COLO668 (cell line): ENCODE results near the gene FATE1.
A peak's percentile ranks its signal among the peaks of the same experiment; 100 is the strongest.

Experiments
- DNase-seq: peaks from one replicate; lab custom pipeline; 2025; ENCODE audit not compliant: unreplicated experiment; lab: John Stamatoyannopoulos, UW

The FATE1 gene

DNA sequence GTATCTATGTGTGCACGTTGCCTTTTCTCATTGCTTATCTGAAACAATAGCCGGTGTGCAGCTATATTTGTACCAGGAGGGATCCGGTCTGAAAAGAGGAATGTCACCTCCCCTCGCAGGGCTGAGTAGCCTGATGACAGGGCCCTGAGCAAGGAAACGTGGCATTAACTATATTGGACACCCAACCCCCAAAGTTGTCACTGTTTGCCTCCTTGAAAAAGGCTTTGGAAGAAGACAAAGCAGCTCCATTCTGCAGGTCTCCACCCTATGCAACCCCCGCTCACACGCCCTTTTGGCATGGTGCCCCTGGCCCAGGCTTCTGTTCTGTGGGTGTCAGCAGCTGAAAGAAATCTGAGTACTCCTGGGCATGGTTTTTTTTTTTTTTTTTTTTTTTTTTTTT is 12.3 kb upstream of the FATE1 start:
- DNase-seq = no peak

DNA sequence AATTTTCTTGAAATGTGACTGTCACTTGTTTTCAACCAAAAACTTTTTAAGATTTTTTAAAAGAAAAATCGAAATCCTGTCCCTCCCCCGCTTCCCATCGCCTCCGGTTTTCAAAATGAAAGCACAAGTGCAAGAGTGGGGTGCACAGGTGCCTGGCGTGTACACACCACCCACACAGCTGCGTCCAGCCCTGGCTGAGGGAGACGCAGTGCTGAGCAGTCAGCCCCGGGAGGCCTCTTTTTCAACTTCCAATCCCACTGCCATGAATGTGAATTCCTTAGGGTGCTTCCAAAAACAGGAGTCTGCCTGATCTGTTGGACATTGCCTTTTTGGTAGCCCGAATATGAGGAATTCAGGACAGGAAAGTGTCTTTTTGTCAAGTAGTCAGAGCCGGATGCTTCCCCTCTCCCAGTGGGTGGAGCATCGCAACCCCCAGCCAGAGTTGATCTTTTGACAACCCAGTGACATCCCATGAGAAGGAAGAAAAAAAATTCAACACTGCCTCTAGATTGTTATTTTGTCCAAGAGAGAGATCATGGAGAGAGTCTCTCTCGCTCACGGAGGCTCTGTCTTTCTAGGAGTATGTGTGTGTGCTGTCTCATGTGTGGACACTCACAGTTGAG is 11.7 kb upstream of the FATE1 start:
- no peak for DNase-seq

DNA sequence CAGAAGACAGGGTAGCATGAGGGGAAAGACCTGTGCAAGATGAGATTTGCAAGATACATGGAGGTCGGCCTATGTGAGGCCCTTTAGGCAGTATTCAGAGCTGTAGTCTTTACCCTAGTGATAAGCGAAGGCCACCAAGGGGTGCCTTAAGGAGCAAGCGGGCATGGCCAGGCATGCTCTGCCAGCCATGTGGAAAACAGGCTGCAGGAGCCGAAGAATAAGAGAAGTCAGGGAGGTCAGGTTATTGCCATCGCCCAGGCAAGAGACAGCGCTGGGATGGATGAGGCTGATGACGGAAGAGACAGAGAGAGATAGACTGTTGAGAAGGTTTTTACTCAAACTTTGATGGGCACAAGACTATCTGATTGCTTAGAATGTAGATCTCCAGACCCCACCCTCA is 7.0 kb upstream of the FATE1 start:
- DNase-seq = no peak

DNA sequence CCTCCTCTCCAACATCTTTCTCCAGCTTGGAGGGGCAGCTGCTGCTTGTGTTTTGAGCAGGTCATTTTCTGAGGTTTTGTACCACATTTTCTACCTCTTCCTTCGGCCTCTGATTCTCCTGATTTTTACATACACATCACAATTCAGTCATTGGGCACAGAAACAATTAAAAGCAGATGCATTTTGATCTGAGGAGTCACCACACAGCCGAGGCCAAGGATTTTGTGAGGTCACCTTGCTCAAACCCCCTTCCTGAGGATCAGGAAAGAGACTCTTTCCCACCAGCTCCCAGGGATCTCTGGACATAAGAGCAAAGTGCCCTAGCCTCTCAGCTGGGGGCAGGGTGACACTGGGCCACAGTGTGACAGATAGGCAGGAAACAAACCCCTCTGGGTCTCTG is 5.4 kb upstream of the FATE1 start:
- DNase-seq = no peak

DNA sequence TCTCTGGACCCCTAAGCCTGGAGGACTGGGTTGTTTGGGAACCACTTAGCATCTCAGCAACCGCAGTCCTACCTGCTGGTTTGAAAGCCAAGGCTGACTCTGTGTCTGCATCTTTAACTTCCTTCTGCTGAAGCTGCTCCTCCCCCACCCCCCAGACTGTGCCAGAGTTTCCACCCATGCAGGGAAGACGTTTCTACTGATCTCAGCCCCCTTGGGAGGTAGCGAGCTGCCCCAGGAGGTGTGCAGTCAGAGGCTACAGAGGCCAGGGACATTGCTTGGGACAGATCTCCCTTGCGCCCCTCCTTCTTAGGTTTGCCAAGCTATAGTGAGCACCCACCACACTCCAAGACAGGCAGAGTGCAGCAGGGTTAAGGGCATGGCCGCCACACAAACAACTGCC is 4.7 kb upstream of the FATE1 start:
- no peak for DNase-seq

DNA sequence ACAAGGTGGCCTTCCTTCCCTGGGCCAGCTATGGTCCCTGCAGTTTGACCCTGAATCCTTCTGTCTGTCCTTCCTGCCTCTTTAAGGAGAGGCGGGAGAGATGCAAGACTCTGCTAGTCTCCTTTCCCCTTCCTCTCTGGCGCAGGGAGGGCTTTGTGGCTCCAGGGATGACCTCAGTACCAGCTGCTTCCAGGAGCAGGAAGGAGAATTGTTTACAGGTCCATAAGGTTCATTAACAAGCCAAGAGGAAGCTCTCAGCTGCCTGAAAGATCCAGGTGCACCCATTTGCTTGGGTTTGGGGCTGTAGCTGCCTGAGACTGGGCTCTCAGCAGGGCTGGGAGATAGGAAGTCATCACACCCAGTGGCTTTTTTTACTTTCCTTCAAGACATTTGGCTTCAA is 4.0 kb upstream of the FATE1 start:
- no peak for DNase-seq

DNA sequence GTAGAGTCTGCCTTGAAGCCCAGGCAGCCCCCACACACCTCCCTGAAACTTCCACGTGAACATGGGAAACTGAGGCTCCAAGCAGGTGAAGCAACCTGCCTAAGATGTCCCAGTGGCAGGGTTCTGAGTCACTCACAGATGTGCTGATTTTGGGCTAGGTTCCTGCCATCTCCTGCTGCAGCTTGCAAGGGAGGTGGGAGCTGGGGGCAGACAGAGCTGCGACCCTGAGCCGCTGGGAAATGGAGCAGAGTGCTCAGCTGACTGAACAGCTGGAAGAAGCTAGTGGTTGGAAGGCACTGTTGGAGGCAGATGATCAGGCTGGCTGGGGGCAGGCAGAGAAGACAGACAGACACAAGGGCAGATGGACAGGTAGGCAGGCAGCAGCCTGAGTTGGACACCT is 3.6 kb upstream of the FATE1 start:
- no peak for DNase-seq

DNA sequence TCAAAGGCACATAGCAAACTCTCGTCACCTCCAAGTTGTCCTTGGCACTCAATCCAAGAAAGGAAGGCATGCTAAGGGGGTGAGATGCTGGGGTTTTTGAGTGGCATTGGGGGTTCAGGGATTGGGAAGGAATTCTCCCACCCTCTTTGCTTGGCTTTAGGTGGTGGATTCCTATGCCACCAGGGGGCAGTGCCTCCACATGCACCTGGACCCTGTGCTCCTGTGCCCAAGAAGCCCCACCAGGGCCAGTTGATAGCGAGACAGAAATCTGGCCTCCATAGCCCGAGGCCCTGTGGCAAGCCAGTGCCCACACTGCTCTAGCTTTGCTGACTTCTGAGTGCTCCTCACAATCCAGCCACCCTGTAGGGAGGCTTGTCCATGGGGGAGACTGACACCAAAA is 2.0 kb upstream of the FATE1 start:
- peak; percentile 27 for DNase-seq

DNA sequence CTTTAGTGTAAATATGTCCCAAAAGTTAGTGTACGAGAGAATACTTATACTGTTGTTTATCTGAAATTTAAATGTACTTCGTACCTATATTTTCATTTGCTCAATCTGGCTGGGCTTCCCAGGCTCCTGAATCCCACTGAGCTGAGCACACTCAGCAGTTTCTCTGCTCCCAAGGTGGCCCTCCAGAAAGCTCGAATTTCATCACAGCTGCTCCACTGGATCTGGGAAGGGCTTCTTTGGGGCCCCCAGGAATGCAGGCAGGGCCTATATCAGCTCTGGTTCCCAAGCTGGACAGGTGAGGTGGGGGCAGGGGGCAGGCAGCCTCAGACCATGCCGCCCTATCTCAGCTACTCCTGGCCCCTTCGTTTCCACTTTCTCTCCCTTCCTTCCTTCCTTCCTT is 1.5 kb upstream of the FATE1 start:
- no peak for DNase-seq

DNA sequence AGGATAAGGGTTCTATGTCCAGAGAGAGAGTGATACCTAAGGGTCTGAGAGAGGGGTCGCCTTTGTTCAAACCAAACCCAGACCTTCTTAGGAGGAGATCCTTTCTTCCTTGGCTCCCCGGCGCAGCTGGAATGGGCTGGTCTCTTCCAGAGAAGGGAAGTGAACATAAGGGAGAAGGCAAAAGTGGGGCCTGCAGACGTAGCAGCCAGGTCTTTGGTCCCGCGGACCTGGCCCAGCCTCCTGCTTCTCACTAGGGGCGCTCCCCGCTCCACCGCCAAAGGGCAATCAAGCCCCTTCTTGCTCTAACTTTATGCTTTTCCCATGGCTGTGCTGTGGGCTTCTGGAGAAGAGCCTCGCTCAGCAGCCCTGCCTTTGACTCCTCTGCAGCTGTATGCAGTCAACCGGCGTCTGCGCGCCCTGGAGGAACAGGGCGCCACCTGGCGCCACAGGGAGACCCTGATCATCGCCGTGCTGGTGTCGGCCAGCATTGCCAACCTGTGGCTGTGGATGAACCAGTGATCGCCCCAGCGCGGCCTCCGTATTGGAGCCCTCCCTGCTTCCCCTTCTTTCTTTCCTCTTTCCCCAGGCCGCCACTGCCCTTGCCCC is 6.5 kb downstream of the FATE1 start:
- peak; percentile 49 for DNase-seq

DNA sequence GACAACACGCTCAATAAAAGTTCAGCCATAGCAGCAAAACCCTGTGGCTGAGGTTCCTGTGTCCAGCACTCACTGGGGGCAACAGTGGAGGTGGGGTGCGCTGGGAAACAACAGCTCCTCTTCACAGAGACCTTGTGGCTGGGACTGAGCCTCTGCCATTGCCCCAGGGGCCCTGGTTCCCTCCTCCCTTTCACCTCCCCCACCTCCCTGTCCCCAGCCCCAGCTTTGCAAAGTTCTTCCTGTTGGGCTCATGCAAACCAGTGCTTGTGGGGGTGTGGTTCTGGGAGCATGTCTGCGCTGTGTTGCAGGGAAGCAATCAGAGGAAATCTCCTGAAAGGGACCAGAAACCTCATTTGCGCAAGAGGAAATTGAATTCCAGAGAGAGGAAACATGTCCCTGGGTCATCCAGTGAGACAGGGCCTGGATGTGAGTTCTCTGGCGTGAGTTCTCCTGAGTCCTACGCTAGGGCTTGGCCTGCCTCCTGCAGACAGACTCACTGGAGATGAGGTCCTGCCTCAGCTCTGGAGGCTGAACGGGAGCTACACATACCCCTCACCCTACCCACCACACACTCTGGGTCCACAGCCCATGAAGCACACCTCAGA is 7.4 kb downstream of the FATE1 start:
- no peak for DNase-seq

DNA sequence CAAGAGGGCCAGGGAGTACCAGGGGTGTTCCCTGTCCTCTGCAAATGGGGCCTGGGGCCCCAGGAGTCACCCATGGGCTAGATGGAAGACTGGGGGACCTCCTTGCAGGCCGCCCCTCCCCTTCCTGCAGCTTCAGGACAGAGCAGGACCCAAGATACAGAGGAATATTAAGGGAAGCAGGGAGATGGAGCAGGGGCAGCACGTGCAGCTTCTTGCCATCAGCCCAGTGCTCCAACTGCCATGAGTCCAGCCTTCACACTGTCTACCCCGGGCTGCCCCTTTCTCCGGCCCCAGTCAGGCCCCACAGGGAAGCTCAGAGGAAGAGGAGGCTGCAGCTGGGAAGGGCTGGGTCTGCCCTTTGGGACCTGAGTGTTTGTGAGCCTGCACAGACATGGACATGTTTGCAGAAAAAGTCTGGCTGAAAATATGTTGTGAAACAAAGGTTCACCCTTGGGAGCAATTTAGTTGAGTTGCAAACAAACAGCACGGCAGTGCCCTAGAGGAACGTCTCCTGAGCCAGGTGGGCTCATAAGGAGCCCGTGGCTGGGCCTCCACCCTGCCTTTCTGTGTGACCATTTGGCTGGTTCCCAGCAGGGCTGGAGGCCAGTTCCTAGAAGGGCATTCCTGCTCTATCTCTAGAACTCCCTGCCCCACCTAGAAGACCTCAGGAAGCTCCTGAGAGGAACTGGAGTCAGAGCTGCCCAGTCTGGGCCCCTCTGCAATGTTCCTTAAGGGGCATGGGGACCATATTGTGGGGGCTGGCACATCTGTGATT is 8.9 kb downstream of the FATE1 start:
- DNase-seq = no peak

DNA sequence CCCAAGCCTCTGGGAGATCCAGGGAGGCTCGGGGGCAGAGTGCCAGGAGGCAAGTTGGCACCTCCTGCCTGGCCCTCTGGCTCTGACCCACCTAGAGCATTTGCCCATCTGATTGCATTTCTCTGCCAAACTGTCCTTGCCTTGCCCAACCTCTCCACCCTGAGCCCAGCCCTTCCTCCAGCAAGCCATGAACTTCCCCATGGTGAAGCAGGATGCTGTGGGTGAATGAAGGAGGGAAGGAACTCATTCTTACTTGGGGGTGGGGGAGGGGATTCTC is 9.4 kb downstream of the FATE1 start:
- DNase-seq = no peak

DNA sequence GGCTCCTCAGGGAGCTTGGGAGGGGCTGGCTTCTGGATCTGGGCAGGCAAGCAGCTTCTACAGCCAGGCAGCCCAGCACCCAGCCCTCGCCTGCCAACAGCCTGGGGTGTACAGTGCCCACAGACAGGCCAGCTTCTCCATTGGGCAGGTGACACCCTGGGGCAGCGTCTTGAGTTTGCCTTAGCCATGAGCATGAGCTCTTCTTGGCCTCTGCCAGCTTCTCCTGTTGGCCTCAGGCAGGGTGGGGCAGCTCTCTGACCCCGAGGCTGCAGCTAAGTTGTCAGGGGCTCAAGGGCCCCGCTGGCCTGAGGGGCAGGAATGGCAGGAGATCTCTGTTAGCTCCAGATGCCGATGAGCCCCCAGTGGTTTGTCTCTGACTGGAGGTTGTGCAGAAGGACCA is 10.9 kb downstream of the FATE1 start:
- no peak for DNase-seq

DNA sequence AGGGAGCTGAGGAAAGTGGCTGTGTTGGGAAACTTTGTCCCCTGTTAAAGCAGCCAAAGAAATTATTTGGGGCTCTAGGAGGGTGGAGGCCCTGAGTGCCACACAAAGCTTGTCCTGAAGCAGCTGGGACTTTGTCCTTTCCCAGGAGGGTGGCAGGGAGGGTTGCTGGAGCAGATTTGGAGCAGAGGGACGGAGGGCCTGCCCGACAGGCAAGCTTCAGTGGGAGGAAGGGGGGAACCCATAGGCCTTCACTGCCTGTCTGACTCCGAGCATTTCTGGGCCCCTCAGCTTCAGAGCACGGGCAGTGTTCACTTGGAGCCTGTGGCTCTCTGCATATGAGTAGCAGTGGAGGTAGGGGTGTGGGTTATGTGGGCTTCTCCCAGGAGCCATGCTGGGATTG is 11.5 kb downstream of the FATE1 start:
- no peak for DNase-seq

DNA sequence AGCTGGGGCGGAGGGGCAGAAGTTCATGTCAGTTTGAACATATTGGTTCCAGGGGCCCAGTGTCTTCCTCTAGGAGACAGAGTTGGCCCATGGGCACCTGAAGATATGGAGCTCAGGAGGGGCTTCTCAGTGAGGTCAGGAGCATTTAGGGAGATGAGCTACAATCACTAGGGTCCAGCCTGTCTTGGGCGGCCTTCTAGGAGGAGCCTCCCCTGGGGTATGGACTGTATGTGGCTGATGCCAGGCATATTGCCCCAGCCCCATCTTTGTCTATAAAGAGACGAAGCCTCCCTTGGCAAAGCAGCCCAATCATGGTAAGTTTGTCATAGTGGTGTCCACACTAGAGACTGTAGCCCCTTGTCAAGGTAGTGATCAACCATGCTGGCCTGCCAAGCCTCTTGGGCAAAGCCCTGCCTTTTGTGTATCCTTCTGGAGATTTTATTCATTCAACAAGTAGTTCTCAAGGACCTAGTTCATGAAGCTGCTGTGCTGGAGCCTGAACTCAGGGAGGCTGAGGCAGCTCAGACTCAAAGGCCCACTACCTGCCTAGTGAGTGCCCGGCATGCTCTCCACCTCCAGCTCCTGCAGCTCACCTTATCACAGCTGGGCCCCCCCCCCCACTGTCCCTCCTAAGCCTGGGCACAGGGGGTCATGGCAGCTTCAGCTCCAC is 13.4 kb downstream of the FATE1 start:
- no peak for DNase-seq

DNA sequence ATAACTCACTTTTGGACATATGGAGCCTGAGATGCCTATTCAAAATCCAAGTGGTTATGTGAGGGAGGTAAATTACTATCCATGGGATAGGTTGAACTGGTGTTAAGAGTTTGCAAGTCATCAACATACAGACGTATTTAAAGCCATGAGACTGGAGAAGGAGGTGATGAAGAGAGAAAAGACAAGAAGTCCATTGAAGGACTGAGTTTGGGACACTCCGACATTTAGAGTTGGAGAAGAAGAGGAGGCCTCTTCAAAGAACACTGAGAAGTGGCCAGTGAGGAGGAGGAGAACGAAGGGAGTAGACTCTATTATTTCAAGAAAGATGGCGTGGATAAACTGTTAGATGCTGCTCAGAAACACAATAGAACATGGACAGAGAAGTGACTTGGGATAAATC is 18.6 kb downstream of the FATE1 start, which contains the start of gene CNGA2:
Gene CNGA2 (plus strand): TSS at position 301 of the 400 bp plus-strand sequence. CDS start 3,738 bp downstream, outside the sequence.
- DNase-seq = no peak

DNA sequence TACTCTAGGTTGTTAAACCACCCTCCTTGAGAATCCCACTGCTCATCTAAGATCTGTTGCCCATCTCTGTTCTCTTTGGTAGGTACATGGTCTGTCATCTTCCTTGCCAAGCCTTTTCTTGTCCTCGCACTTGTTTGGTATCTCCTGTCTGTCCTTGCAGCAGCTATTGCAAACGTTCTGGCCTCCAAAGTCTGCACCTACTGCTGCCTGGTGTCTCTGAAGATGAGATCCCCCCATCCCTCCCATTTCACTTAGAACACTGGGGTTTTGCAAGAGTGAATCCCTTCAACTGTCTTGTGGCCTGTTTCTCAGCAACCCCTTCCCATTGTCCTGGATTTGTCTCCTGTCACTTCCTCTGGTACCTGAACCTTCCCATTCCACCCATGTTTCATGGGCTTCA is 19.4 kb downstream of the FATE1 start:
- DNase-seq = no peak

DNA sequence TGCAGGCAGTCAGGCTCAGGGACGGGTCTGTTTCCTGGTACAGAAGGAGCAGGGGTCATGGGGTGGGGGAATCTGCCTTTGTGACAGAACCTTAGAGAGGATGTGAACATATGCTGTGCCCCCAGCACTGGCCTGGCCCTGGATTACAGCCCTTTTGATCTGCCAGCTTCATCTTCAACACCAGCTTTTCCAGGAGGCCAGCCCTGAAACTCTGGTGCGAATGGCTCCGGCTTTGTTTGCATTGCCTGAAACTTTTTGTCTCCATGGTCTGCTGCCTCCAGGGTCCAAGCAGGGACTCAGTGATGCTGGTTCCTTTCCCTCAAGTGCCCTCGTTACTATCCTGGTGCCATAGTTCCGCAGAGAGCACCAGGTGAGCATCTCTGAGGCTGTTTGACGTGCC is 20.9 kb downstream of the FATE1 start:
- no peak for DNase-seq

DNA sequence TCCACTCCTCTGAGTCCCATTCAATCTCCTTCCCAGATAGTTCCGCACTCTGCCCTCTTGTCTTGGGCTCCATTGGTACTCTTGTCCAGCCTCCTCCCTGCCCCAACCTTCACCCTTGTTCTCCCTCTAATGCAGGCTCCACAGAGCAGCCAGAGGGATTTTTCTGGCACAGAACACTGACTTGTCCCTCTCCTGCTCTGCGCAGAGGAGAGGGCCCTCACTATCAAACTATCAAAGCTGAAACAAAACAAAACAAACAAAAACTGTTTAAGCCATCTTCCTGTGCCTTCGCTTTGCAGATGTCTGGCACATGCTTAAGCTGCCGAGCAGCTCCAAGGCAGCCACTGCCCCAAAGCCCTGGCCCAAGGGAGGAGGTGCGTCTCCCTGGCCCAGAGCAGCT is 21.7 kb downstream of the FATE1 start:
- no peak for DNase-seq

DNA sequence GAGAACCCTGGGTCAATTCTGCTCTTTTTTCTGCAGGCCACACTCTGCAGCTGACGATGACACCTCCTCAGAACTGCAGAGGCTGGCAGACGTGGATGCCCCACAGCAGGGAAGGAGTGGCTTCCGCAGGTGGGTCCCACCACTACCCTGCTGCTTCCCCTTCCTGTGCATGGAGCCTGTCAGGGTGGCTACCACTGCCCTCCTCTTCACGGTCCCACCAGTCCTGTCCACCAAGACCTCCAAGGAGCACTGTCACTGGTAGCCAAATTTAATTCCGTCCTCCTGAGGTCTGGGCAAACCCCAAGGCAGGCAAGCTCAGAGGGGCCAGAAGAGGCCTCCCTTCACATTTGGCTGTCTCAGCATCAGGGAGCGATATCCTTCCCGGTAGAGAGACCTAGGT is 22.9 kb downstream of the FATE1 start:
- no peak for DNase-seq

DNA sequence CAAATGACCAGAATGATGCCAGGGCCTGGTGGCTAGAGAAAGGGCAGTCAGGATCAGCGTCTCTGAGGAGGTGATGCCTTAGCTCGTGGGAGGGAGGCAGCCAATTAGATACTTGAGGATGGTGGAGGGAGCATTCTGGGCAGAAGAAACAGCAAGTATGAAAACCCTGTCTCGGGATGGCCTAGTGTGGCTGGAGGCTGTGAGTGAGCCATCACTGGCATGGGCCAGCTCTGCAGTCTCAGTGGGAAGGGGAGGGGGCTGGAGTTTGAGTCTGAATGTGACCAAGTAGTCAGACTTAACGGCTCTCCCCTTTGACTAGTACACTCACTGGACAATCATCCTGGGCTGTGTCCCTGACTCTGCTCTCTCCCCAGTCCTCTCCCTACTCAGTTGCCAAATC is 25.8 kb downstream of the FATE1 start:
- DNase-seq = no peak
